Dermis microvascular lymphatic vessel endothelial cell (primary cell): ENCODE data around the gene PCDHGA1. TPM values are rescaled to one million over a fixed set of nuclear protein-coding genes. Genes with fewer than 3 reads are reported as not detected.
"Not testable (repeated sequence)": the region's sequence is repeated elsewhere in the genome, so short reads cannot be mapped to it uniquely, and the experiment has no call there.

ENCODE experiments used
- DNase-seq, 2 donors: peaks; one replicate each; pipeline versions ENCODE4 v3.0.0 to v3.0.0-alpha.2; 2010; ENCODE audit warnings: low read depth in 2 of 2
- total RNA-seq: library from RNA; depleted of rRNA; stranded (reverse); fragments of >200 nt; gene quantifications from 2 replicates; pipeline ENCODE4 v1.2.1, GENCODE V29; 2014

PCDHGA1 gene
- total RNA-seq, 1 donor from 2014 or later: 0.26 TPM

DNA sequence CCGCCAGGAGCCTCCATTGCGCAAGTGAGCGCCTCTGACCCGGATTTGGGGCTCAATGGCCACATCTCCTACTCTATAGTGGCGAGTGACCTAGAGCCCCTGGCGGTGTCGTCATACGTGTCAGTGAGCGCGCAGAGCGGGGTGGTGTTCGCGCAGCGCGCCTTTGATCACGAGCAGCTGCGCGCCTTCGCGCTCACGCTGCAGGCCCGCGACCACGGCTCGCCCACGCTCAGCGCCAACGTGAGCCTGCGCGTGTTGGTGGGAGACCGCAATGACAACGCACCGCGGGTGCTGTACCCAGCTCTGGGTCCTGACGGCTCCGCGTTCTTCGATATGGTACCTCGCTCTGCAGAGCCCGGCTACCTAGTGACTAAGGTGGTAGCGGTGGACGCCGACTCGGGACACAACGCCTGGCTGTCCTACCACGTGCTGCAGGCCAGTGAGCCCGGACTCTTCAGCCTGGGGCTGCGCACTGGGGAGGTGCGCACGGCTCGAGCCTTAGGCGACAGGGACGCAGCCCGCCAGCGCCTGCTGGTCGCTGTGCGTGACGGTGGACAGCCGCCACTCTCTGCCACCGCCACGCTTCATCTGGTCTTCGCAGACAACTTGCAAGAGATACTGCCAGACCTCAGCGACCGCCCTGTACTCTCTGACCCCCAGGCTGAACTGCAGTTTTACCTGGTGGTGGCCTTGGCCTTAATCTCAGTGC is 79.4 kb downstream of the PCDHGA1 start:
- no peak for DNase-seq

DNA sequence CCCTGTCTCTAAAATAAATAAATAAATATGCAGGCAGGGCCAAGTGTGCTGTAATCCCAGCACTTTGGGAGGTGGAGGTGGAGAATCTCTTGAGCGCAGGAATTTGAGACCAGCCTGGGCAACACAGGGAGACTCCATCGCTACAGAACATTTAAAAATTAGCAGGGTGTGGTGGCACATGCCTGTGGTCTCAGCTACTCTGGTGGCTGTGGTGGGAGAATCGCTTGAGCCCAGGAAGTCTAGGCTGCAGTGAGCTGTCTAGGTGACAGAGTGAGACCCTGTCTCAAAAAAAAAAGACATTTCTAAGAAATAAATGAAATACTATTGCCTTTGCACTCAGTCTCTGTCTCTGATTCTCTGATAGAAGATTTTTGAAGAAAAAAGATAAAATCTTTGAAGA is 81.3 kb downstream of the PCDHGA1 start:
- no peak for DNase-seq

DNA sequence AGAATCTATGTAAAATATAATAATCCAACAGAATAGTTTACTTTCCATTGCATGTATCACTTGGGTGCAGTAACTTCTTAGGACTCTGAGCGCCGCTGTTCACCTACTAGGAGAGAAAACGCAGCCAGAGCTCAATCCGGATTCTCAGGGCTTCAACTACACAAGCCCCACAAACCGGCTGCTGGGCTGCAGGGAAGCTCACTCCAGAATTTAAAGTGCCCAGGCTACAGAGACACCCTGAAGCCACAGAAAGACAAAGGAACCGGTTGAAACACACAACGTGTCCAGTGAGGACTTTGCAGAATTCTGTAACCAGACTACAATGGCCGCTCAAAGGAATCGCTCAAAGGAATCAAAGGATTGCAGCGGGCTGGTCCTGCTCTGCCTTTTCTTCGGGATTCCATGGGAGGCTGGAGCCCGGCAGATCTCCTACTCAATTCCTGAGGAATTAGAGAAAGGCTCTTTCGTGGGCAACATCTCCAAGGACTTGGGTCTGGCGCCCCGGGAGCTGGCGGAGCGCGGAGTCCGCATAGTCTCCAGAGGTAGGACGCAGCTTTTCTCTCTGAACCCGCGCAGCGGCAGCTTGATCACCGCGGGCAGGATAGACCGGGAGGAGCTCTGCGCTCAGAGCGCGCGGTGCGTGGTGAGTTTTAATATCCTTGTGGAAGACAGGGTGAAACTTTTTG is 82.7 kb downstream of the PCDHGA1 start, which contains the start of gene PCDHGA10:
Gene PCDHGA10, plus strand, starts transcription at position 134 of the 686 bp plus-strand sequence. Its CDS starts 189 bp downstream, at position 323.
- peak; percentile 57 to 72 for DNase-seq

DNA sequence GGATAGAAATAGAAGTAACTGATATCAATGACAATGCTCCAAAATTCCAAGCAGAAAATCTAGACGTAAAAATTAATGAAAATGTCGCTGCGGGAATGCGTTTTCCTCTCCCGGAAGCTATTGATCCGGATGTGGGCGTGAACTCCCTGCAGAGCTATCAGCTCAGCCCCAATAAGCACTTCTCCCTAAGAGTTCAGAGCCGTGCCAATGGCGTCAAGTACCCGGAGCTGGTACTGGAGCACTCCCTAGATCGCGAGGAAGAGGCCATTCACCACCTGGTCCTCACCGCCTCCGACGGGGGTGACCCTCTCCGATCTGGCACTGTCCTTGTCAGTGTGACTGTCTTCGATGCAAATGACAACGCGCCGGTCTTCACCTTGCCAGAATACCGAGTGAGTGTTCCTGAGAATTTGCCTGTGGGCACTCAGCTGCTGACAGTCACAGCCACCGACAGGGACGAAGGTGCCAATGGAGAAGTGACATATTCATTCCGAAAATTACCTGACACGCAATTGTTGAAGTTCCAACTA is 83.3 kb downstream of the PCDHGA1 start:
- no peak for DNase-seq

DNA sequence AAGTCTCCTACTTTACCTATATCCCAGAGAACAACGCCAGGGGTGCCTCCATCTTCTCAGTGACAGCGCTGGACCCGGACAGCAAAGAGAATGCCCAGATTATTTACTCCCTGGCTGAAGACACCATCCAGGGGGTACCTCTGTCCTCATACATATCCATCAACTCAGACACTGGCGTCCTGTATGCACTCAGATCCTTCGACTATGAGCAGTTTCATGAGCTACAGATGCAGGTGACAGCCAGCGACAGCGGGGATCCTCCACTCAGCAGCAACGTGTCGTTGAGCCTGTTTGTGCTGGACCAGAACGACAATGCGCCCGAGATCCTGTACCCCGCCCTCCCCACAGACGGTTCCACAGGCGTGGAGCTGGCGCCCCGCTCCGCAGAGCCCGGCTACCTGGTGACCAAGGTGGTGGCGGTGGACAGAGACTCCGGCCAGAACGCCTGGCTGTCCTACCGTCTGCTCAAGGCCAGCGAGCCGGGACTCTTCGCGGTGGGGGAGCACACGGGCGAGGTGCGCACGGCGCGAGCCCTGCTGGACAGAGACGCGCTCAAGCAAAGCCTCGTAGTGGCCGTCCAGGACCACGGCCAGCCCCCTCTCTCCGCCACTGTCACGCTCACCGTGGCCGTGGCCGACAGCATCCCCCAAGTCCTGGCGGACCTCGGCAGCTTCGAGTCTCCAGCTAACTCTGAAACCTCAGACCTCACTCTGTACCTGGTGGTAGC is 84.4 kb downstream of the PCDHGA1 start:
- not testable (repeated sequence) for DNase-seq

DNA sequence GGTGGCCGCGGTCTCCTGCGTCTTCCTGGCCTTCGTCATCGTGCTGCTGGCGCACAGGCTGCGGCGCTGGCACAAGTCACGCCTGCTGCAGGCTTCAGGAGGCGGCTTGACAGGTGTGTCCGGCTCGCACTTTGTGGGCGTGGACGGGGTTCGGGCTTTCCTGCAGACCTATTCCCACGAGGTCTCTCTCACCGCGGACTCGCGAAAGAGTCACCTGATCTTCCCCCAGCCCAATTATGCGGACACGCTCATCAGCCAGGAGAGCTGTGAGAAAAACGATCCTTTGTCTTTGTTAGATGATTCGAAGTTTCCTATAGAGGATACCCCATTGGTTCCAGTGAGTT is 84.9 kb downstream of the PCDHGA1 start:
- DNase-seq: not testable (repeated sequence)

DNA sequence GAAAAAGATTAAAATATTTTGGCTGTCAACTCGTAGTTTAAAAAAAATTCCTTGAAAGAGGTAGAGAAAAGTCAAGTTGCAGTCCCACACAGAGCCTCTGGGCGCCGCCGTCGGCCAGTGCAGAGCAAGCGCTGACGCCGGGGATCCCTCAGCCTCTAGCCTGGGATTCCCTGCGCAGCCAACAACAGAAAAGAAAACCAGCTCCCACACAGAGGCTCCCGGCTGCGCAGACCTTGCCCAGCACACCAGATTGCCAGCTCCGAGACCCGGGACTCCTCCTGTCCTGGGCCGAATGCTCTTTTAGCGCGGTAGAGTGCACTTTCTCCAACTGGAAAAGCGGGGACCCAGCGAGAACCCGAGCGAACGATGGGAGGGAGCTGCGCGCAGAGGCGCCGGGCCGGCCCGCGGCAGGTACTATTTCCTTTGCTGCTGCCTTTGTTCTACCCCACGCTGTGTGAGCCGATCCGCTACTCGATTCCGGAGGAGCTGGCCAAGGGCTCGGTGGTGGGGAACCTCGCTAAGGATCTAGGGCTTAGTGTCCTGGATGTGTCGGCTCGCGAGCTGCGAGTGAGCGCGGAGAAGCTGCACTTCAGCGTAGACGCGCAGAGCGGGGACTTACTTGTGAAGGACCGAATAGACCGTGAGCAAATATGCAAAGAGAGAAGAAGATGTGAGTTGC is 87.3 kb downstream of the PCDHGA1 start, which contains the start of gene PCDHGB7:
Gene PCDHGB7, plus strand, starts transcription at position 184 of the 679 bp plus-strand sequence. Its CDS starts 183 bp downstream, at position 367.
- DNase-seq: peak; percentile 65 to 82

DNA sequence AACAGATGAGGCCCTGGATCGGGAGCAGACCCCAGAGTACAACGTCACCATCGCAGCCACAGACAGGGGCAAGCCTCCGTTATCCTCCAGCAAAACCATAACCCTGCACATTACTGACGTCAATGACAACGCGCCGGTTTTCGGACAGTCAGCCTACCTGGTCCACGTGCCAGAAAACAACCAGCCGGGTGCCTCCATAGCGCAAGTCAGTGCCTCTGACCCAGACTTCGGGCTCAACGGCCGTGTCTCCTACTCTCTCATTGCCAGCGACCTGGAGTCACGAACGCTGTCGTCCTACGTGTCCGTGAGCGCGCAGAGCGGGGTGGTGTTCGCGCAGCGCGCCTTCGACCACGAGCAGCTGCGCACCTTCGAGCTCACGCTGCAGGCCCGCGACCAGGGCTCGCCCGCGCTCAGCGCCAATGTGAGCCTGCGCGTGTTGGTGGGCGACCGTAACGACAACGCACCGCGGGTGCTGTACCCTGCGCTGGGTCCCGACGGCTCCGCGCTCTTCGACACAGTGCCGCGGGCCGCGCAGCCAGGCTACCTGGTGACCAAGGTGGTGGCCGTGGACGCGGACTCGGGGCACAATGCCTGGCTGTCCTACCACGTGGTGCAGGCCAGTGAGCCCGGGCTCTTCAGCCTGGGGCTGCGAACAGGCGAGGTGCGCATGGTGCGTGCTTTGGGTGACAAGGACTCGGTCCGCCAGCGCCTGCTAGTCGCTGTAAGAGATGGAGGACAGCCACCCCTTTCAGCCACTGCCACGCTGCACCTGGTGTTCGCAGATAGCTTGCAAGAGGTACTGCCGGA is 89.0 kb downstream of the PCDHGA1 start:
- DNase-seq: no peak

DNA sequence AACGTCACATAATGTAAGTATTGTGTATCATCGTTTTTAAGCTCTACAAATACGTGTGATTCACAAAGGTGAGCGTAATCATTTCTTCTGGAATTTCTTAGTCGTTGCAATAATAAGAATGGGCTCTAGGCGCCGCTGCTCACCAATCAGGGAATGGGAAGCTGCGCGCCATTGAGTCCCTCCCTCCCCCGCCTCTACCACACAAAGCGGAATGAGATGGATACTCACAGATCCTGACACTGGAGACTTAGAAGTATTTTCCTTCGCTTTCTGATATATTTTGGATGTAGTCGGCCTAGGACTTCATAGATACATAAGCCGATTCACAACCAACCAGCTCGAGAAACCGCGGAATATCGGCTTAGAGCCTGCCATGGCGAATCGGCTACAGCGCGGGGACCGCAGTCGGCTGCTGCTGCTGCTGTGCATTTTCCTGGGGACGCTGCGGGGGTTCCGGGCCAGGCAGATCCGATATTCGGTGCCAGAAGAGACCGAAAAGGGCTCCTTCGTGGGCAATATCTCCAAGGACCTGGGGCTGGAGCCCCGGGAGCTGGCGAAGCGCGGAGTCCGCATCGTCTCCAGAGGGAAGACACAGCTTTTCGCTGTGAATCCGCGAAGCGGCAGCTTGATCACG is 90.7 kb downstream of the PCDHGA1 start, which contains the start of gene PCDHGA11:
Gene PCDHGA11, plus strand, starts transcription at position 197 of the 634 bp plus-strand sequence. Its CDS starts 177 bp downstream, at position 374.
- DNase-seq: peak; percentile 30 to 76

DNA sequence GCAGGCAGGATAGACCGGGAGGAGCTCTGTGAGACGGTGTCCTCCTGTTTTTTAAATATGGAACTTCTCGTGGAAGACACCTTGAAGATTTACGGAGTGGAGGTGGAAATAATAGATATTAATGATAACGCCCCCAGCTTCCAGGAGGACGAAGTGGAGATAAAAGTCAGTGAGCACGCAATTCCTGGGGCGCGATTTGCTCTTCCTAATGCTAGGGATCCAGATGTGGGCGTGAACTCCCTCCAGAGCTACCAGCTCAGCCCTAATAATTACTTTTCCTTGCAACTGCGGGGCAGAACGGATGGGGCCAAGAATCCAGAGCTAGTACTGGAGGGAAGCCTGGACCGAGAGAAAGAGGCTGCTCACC is 91.2 kb downstream of the PCDHGA1 start:
- no peak for DNase-seq

DNA sequence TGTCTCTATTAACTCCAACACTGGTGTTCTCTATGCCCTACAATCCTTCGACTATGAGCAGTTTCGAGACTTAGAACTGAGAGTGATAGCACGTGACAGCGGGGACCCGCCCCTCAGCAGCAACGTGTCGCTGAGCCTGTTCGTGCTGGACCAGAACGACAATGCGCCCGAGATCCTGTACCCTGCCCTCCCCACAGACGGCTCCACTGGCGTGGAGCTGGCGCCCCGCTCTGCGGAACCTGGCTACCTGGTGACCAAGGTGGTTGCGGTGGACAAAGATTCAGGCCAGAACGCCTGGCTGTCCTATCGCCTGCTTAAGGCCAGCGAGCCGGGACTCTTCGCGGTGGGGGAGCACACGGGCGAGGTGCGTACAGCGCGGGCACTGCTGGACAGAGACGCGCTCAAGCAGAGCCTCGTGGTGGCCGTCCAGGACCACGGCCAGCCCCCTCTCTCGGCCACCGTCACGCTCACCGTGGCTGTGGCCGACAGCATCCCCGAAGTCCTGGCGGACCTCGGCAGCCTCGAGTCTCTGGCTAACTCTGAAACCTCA is 92.5 kb downstream of the PCDHGA1 start:
- DNase-seq: no peak

DNA sequence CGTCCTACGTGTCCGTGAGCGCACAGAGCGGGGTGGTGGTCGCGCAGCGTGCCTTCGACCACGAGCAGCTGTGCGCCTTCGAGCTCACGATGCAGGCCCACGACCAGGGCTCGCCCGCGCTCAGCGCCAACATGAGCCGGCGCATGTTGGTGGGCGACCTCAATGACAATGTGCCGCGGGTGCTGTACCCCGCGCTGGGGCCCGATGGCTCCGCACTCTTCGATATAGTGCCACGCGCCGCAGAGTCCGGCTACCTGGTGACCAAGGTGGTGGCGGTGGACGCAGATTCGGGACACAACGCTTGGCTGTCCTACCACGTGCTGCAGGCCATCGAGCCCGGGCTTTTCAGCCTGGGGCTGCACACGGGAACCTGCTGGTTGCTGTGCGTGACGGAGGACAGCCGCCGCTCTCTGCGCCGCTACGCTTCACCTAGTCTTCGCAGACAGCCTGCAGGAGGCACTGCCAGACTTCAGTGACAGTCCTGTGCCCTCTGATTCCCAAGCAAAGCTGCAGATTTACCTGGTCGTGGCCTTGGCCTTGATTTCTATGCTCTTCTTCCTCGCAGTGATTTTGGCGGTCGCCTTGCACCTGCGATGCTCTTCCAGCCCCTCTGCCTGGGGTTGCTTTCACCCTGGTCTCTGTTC is 97.6 kb downstream of the PCDHGA1 start:
- DNase-seq: no peak

DNA sequence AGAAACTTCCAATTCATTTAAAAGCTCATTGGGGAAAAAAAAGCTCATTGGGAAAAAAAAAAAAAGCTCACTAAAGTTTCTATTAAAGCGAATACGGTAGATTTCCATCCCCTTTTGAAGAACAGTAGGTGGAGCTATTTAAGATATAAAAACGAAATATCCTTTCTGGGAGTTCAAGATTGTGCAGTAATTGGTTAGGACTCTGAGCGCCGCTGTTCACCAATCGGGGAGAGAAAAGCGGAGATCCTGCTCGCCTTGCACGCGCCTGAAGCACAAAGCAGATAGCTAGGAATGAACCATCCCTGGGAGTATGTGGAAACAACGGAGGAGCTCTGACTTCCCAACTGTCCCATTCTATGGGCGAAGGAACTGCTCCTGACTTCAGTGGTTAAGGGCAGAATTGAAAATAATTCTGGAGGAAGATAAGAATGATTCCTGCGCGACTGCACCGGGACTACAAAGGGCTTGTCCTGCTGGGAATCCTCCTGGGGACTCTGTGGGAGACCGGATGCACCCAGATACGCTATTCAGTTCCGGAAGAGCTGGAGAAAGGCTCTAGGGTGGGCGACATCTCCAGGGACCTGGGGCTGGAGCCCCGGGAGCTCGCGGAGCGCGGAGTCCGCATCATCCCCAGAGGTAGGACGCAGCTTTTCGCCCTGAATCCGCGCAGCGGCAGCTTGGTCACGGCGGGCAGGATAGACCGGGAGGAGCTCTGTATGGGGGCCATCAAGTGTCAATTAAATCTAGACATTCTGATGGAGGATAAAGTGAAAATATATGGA is 100.2 kb downstream of the PCDHGA1 start, which contains the start of gene PCDHGA12:
Gene PCDHGA12, plus strand, starts transcription at position 176 of the 782 bp plus-strand sequence. Its CDS starts 253 bp downstream, at position 429.
- DNase-seq: peak; percentile 65 to 89

DNA sequence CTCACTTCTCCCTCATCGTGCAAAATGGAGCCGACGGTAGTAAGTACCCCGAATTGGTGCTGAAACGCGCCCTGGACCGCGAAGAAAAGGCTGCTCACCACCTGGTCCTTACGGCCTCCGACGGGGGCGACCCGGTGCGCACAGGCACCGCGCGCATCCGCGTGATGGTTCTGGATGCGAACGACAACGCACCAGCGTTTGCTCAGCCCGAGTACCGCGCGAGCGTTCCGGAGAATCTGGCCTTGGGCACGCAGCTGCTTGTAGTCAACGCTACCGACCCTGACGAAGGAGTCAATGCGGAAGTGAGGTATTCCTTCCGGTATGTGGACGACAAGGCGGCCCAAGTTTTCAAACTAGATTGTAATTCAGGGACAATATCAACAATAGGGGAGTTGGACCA is 101.0 kb downstream of the PCDHGA1 start:
- DNase-seq: peak in 1 of 2 donors; percentile 28

DNA sequence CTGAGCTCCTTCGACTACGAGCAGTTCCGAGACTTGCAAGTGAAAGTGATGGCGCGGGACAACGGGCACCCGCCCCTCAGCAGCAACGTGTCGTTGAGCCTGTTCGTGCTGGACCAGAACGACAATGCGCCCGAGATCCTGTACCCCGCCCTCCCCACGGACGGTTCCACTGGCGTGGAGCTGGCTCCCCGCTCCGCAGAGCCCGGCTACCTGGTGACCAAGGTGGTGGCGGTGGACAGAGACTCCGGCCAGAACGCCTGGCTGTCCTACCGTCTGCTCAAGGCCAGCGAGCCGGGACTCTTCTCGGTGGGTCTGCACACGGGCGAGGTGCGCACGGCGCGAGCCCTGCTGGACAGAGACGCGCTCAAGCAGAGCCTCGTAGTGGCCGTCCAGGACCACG is 102.0 kb downstream of the PCDHGA1 start:
- not testable (repeated sequence) for DNase-seq

DNA sequence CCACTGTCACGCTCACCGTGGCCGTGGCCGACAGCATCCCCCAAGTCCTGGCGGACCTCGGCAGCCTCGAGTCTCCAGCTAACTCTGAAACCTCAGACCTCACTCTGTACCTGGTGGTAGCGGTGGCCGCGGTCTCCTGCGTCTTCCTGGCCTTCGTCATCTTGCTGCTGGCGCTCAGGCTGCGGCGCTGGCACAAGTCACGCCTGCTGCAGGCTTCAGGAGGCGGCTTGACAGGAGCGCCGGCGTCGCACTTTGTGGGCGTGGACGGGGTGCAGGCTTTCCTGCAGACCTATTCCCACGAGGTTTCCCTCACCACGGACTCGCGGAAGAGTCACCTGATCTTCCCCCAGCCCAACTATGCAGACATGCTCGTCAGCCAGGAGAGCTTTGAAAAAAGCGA is 102.4 kb downstream of the PCDHGA1 start:
- not testable (repeated sequence) for DNase-seq

DNA sequence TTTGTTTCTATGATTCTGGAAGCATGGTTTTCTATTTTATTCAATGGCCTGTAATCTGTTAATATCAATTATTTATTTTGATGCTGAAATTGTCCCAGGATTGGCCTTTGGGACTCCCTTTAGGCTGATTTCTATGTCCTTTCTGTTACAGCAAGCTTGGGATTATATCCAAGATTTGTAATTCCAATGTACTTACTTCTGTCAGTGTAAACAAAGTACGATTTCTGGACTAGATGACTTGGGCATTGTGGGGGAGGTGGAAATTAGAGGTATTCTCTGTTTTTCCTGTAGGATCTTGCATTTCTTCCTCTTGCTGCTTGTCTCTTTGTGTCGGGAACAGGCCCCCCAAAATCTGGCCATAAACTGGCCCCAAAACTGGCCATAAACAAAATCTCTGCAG is 103.7 kb downstream of the PCDHGA1 start:
- no peak for DNase-seq

DNA sequence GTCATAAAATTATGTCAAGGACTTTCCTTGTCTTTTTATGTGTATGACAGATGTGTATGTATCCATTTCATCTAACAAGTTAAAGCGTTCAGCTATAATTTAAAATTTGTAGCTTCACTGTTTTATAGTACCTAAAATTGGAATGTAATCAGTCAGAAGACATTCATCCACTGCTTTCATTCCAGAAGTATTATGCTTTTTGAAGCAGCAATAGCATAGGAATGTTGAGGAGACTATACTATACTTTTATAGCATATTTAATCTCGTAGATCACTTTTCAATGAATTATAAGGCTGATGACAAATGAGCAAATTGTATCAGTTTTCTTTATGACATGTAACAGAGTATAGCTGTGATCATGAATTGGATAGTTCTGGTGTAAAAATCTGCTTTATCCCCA is 106.9 kb downstream of the PCDHGA1 start:
- no peak for DNase-seq
